NCI-H748 (cell line): ENCODE results near the gene ZNF780B.
"Not testable (repeated sequence)": the region's sequence is repeated elsewhere in the genome, so short reads cannot be mapped to it uniquely, and the experiment has no call there.

Experiments used
- DNase-seq: peaks from one replicate; lab custom pipeline; 2025; ENCODE audit not compliant: unreplicated experiment; lab: John Stamatoyannopoulos, UW

Gene ZNF780B

DNA sequence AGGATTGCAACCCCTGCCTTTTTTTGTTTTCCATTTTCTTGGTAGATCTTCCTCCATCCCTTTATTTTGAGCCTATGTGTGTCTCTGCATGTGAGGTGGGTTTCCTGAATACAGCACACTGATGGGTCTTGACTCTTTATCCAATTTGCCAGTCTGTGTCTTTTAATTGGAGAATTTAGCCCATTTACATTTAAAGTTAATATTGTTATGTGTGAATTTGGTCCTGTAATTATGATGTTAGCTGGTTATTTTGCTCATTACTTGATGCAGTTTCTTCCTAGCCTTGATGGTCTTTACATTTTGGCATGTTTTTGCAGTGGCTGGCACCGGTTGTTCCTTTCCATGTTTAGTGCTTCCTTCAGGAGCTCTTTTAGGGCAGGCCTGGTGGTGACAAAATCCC is 14.3 kb downstream of the ZNF780B start:
- DNase-seq, result not testable (repeated sequence)

DNA sequence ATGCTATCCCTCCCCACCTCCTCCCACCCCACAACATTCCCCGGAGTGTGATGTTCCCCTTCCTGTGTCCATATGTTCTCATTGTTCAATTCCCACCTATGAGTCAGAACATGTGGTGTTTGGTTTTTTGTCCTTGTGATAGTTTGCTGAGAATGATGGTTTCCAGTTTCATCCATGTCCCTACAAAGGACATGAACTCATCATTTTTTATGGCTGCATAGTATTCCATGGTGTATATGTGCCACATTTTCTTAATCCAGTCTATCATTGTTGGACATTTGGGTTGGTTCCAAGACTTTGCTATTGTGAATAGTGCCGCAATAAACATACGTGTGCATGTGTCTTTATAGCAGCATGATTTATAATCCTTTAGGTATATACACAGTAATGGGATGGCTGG is 18.0 kb downstream of the ZNF780B start:
- DNase-seq, result not testable (repeated sequence)

DNA sequence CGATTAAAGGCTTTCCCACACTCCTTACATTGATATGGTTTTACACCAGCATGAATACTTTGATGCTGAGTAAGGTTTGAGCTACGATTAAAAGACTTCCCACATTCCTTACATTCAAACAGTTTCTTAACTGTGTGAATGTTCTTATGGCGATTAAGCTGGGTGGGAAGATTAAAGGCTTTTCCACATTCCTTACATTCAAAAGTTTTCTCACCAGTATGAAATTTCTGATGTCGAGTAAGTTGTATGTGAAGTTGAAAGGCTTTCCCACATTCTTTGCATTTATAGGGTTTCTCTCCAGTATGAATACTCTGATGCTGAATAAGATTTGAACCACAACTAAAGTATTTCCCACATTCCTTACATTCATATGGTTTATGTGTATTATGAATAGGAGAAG is 20.0 kb downstream of the ZNF780B start:
- no peak for DNase-seq

DNA sequence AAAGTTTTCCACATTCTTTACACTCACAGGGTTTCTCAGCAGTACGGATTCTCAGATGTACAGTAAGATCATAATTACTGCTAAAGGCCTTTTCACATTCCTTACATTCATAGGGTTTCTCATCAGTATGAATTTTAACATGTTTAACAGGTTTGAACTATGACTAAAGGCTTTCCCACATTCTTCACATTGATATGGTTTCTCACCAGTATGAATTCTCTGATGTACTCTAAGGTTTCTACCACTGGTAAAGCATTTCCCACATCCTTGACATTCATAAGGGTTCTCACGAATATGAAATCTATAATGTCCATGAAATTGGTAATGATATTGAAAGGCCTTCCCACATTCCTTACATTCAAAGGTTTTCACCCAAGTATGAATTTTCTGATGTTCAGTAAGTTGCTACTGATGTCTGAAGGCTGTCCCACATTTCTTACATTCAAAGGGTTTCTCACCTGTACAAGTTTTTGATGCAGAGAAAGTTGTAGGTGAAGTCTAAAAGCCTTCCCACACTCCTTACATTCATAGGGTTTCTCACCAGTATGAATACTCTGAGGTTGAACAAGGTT is 22.0 kb downstream of the ZNF780B start:
- no peak for DNase-seq

DNA sequence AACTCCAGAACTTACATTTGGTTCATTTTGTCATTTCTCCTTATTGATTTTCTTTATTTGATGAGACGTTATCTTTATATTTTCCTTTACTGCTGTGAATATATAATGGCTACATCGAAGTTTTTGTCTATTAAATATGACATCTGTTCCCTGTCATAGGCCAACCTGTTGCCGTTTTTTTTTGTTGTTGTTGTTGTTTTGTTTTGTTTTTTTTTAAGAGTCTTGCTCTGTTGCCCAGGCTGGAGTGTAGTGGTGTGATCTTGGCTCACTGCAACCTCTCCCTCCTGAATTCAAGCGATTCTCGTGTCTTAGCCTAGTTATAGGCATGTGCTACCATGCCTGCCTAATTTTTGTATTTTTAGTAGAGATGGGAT is 29.4 kb downstream of the ZNF780B start:
- DNase-seq, result no peak

DNA sequence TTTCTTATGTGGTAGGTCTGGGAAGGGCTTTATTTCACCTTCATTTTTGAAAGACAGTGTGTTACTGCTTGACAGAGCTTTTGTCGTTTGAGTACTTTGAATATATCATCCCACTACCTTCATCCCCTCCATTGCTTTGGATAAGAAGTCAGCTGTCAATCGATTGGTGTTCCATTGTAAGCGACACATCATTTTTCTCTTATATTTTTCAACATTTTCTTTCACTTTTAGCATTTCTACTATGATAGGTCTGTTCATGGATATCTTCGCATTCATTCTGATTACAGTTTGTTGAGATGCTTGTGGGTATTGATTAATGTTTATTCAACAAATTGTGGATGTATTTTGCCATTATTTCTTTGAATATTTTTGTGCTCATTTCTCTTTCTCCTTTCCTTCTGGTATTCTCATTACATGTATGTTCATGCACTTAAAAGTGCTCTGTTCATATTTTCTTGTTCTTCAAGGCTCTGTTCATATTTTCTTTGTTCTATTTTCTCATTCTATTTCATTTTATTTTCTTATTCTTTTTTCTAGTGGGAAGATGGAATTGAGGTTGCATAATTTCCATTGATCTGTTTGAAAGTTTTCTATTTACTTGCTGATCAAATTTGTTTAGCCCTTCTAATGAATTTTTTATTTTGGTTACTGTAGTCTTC is 30.0 kb downstream of the ZNF780B start:
- DNase-seq, result no peak

DNA sequence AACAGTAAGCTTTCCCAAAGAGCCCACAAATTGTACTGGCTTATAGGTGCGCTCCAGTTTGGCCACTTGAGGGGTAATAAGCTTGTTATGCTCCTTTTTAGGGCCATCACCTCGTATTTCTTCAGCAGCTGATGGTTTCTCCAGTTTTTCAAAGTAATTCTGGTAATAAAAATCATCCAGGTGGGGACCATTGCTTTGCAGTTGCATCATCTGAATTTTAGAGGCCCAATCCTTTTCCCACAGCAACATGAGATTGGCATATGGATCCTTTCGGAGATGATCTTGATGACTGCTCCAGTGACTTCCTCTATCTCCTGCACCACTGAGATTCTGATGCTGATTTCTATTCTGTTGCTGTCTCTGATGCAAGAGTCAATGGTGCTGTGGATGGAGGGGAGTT is 32.1 kb downstream of the ZNF780B start:
- no peak for DNase-seq

DNA sequence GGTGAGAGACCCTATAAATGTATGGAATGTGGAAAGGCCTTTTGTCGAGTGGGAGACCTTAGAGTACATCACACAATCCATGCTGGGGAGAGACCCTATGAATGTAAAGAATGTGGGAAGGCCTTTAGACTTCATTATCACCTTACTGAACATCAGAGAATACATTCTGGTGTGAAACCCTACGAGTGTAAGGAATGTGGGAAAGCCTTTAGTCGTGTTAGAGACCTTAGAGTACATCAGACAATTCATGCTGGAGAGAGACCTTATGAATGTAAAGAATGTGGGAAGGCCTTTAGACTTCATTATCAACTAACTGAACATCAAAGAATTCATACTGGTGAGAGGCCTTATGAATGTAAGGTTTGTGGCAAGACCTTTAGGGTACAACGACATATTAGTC is 42.0 kb downstream of the ZNF780B start:
- no peak for DNase-seq

DNA sequence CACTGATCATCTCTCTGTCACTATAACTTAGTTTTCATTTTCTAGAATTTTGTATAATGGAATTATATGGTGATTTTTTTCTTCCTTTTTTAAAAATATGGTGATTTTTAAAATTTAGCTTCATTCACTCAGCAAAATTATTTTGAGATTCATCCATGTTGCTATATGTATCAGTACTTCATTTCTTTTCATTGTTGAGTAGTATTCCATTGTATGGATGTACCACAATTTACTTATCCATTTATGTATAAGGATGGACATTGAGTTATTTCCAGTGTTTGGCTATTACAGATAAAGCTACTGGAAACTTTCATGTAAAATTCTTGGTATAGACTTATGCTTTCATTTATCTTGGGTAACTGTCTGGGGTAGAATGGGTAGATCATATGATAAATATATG is 46.4 kb downstream of the ZNF780B start:
- no peak for DNase-seq

DNA sequence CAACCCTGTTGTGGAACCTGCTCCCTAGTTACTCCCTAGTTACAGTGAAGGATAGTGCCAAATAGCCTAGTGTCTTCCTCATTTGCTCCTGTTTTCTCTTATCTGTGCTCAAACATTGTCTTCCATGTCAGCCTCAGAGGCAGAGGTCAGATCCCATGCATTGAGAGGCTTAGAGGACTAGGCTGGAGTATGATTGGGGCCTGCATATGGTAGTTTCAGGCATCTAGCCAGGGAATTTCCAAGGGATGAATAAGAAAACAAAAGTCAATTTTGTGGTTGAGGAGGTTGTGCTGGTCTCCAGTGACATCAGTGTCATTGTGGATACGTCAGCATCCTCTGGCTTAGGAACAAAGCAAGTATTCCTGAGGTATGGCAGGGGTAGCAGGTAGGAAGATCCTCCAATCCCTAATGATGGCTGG is 49.7 kb downstream of the ZNF780B start:
- DNase-seq, result no peak

DNA sequence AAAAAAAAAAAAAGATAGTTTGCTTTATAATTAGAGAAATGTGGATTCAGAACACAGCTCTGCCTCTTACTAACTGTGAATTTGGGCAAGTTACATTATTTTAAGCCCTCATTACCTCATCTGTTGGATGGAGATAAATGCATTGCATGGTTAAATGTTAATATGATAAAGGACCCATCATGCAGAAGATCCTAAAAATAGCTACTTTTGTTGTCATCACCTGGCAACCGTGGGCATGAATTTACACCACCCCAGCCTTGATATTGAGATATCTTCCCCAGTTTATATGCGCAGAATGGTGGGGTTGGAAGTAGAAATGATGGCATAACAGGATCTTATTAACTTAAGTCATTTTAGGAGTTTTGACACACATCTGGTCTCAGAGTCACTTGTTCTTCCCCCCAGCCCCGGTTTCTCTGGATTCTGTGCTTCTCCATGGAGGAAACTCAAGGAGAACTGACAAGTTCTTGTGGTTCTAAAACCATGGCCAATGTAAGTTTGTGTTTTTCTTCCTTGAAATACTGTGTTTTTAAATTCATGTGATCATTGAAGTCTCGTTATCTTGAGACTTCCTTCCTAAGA is 50.2 kb downstream of the ZNF780B start:
- DNase-seq, result no peak

DNA sequence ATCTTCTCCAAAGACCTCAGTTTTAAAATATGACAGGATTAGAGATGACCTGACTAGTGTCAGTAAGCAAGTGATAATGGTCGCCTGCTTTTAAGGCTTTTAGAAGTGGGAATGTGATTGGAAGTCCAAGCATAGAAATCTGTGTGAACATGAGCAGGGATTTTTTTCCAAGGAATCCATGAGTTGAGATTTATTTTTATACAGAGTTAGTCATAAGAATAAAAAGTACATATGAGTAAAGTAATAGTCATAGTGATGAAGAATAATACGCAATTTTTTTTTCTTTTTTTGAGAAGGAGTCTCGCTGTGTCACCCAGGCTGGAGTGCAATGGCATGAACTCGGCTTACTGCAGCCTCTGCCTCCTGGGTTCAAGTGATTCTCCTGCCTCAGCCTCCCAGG is 57.5 kb downstream of the ZNF780B start:
- no peak for DNase-seq

DNA sequence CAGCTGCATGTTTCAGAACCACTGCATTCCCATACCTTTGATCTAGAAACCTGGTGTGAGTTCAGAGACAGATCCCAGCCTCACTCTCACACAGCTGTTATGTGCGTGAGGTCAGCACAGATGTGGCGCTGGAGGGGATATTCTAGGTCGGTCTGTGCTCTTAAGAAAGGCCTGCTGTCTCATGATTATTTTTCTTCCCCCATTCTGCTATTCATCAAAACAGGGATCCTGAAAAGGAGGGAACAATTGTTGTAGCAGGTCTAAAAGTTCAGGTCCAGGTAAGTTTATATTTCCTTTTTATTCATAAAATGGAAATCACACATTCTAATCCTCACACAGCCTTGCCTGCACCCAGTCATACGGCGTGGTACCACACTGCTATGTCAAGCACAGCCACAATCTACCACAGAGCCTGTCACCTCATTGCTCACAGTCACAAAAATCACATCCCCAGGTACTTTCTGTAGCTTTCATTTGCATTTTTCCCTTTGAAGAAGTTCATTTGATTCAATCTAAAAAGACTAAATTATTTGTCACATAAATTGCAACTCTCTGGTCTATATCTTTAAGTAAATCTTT is 58.3 kb downstream of the ZNF780B start:
- no peak for DNase-seq

DNA sequence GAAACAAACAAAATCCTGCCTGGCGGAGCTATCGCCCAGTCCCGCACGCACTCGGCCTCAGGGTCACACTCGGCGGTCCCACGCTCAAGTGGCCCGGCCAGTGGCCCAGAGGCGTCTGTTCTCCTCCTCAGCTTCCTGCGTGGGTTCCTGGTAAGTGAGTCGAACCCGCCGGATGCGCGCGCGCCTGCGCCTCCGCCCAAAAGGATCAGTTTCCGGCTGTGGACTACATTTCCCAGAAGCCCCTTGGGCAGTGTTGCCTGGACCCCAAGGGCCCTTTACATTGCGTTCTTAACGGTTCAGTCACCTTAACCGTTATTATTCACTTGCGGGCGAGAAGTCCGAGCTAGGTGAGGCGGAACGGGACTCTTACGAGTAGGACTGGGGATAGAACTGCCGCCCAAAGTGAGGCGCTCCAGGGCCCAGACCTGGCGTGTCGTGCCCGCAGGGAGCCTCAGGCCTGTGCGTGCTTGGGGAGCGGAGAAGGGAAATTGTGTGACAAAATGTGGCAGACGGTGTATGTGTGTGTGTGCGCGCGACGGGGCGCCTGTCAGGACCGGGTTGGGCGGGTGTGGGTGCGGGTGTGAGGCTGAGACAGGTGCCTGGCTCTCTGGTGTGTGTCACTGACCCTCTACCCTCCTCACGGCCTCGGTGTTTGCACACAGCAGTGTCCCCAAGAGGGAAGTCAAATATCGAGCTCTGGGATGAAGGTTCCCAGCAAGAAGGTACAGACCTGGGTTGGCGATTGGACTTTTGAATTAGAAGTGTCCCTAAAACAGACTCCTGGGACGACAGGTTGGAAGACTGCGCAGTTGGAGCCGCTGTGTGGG is 59.0 kb downstream of the ZNF780B start, which contains the start of gene ZNF546:
Gene ZNF546, plus strand, starts transcription at position 250 of the 827 bp plus-strand sequence. CDS start 1,267 bp downstream, outside the sequence.
- peak; percentile 93 for DNase-seq

DNA sequence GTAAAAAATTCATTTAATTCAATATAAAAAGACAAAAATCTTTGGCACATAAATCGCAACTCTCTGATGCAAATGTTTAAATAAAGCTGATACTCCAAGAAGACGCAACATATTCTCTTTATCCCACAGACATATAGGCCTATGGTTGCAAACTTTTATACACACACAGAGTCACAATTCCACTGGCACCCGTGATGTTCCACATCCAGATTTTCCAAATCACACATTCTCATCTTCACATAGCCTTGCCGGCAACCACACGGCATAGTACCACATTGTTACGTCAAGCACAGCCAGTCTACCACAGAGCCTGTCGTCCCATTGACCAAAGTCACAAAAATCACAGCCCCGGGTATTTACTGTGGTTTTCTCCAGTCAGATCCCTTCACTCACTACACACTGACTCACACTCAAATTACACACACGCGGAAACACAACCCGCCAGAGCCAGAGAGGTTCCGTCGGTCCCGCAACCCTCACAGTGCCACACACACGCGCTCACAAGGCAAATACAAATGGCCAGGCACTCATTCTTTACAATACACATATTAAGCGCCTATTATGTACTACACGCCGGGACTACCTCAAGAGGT is 59.7 kb downstream of the ZNF780B start:
- peak; percentile 65 for DNase-seq

DNA sequence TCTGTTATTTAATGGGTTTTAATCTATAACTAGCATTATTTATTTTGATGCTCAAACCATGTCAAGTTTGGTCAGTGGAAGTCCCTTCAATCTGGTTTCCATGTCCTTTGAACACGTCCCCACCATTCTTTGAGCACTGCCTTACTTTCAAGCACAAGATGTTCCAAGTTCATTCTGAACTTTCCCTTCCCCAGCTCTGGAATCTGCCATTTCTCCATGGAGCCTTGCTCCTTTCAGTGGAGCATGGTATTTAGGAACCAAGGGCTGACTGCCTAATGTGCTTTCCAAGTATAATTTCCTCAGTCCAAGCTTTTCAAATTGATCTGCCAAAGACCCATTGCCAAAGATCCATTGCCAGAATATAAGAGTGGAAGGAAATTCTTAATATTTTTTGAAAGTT is 60.2 kb downstream of the ZNF780B start:
- DNase-seq, result no peak

DNA sequence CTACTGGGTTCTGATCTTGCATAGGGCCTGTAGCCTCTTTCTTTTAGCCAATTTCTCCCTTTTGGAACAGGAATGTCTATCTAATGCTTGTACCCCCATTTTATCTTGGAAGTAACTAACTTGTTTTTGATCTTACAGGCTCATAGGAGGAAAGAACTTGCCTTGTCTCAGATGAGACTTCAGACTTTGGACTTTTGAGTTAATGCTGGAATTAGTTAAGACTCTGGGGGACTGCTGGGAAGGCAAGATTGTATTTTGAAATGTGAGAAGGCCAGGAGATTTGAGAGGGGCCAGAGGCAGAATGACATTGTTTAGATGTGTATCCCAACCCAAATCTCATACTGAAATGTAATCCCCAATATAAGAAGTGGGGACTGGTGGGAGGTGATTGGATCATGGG is 61.7 kb downstream of the ZNF780B start:
- DNase-seq, result no peak

DNA sequence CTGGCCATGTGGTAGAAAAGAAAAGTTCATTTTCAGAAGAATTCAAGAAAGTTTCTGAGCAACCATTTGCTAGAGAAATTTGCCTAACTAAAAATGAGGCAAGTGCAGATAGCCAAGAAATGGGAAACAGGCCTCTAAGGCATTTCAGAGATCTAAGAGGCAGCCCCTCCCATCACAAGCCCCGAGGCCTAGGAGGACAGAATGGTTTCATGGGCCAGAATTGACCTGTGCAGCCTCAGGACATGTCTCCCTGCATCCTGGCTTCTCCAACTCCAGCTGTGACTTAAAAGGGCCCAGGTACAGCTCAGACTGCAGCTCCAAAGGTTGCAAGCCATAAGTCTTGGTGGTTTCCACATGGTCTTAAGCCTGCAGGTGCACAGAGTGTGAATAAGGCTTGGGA is 62.4 kb downstream of the ZNF780B start:
- DNase-seq, result no peak

DNA sequence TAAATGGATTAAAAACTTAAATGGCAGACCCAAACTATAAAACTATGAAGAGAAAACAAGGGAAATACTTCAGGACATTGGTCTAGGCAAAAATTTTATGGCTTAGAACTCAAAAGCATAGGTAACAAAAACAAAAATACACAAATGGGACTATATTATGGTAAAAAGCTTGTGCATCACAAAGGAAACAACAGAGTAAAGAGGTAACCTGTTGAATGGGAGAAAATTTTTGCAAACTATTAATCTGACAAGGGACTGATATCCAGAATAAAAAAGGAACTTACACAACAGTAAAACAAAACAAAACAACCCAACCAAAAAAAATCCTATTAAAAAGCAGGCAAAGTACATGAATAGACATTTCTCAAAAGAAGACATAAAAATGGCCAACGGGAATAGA is 68.4 kb downstream of the ZNF780B start:
- no peak for DNase-seq

DNA sequence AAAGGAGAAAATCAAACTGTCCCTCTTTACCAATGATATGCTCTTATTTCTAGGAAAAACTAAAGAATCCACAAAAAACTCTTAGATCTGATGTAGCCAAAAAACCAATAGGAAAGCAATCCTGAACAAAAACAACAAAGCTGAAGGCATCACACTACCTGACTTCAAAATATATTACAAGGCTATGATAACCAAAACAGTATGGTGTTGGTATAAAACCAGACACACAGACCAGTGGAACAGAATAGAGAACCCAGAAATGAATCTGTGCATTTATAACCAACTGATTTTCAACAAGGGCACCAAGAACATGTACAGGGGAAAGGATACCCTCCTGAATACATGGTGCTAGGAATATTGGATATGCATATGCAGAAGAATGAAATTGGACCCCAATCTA is 68.9 kb downstream of the ZNF780B start:
- DNase-seq, result no peak

DNA sequence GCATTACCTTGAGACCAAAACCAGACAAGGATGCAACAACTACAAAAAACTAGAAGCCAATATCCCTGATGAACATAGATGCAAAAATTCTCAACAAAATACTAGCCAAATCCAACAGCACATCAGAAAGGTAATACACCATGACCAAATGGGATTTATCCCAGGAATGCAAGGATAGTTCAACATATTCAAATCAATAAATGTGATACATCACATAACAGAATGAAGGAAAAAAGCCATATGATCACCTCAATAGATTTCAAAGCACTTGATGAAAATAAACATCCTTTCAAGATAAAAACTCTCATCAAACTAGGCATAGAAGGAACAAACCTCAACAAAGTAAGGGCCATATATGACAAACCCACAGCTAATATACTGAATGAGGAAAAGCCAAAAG is 69.4 kb downstream of the ZNF780B start:
- no peak for DNase-seq
